IMR-90 (cell line): Measurements from ENCODE around the gene ERMN. TPM values are rescaled to one million over a fixed set of nuclear protein-coding genes. Genes with fewer than 3 reads are reported as not detected.

Experiments used
- ATAC-seq: fragments of 200-7000 bp; cut with Tn5 transposase; 2 replicates; pipeline ENCODE4 v1.9.1; 2020; ENCODE audit warnings: low read depth, mild to moderate bottlenecking, moderate library complexity
- BruUV-seq: library from RNA; stranded (reverse); fragments of 400-500 nt; replicated peaks from 2 replicates; lab custom pipeline; 2021; lab: Mats Ljungman, UMichigan
- CTCF ChIA-PET: fragments of 300-600 bp; formaldehyde crosslinking; extraction: SDS; loops from one replicate; lab custom pipeline; 2021; ENCODE audit warnings: antibody characterized with exemption; lab: Yijun Ruan, JAX
- POLR2A ChIA-PET: fragments of 300-600 bp; sonication (Branson Sonifier 250); formaldehyde crosslinking; loops from one replicate; lab custom pipeline; 2022; ENCODE audit warnings: antibody characterized with exemption; ENCODE audit not compliant: unreplicated experiment; lab: Charles Lee
- DNase-seq: peaks from one replicate; pipeline ENCODE4 v3.0.0; 2013
- H2AFZ ChIP-seq: replicated peaks from 2 replicates; pipeline ENCODE3; 2013; ENCODE audit warnings: low read length, mild to moderate bottlenecking; ENCODE audit not compliant: poor library complexity
- H2AK5ac ChIP-seq: 2 replicates; pipeline ENCODE4 v1.6.1; 2013; ENCODE audit warnings: low read depth, low read length, inconsistent platforms
- H2AK9ac ChIP-seq: replicated peaks from 2 replicates; pipeline ENCODE3; 2013; ENCODE audit warnings: mild to moderate bottlenecking, low read depth, low read length, moderate library complexity; ENCODE audit not compliant: poor library complexity
- H2BK120ac ChIP-seq: 2 replicates; pipeline ENCODE4 v1.6.1; 2013; ENCODE audit warnings: low read depth, low read length, inconsistent platforms
- H2BK15ac ChIP-seq: 3 replicates; pipeline ENCODE4 v1.6.1; 2013; ENCODE audit warnings: low read depth, low read length, inconsistent platforms
- H2BK20ac ChIP-seq: 2 replicates; pipeline ENCODE4 v1.6.1; 2013; ENCODE audit warnings: low read depth, mild to moderate bottlenecking, inconsistent platforms, low read length, moderate library complexity
- H2BK5ac ChIP-seq: 2 replicates; pipeline ENCODE4 v1.6.1; 2013; ENCODE audit warnings: mild to moderate bottlenecking, low read depth, low read length, inconsistent platforms; ENCODE audit not compliant: poor library complexity, severe bottlenecking
- H3K14ac ChIP-seq: replicated peaks from 2 replicates; pipeline ENCODE4 v1.6.1; 2013; ENCODE audit warnings: low read depth, low read length, inconsistent platforms
- H3K18ac ChIP-seq: 2 replicates; pipeline ENCODE4 v1.6.1; 2013; ENCODE audit warnings: low read depth, low read length, control low read depth
- H3K23ac ChIP-seq: 2 replicates; pipeline ENCODE4 v1.6.1; 2013; ENCODE audit warnings: low read depth, low read length, inconsistent platforms
- H3K27ac ChIP-seq: 2 replicates; pipeline ENCODE4 v1.5.1; 2013; ENCODE audit warnings: mild to moderate bottlenecking, control low read depth, low read length; ENCODE audit not compliant: insufficient read depth
- H3K27me3 ChIP-seq: 2 replicates; pipeline ENCODE4 v1.6.1; 2013; ENCODE audit warnings: low read length; ENCODE audit not compliant: control insufficient read depth, insufficient read depth
- H3K36me3 ChIP-seq: 2 replicates; pipeline ENCODE4 v1.6.1; 2013; ENCODE audit warnings: low read length, mixed read lengths; ENCODE audit not compliant: control insufficient read depth, insufficient read depth
- H3K4ac ChIP-seq: 2 replicates; pipeline ENCODE4 v1.6.1; 2013; ENCODE audit warnings: low read depth, low read length, inconsistent platforms
- H3K4me1 ChIP-seq: 2 replicates; pipeline ENCODE4 v1.6.1; 2013; ENCODE audit warnings: low read length, mixed read lengths; ENCODE audit not compliant: control insufficient read depth, insufficient read depth
- H3K4me2 ChIP-seq: 2 replicates; pipeline ENCODE4 v1.6.1; 2013; ENCODE audit warnings: low read depth, mild to moderate bottlenecking, control low read depth, low read length, moderate library complexity
- H3K4me3 ChIP-seq: 2 replicates; pipeline ENCODE4 v1.5.1; 2013; ENCODE audit warnings: low read depth, mild to moderate bottlenecking, control low read depth, low read length, moderate library complexity; ENCODE audit not compliant: insufficient read depth
- H3K56ac ChIP-seq: 2 replicates; pipeline ENCODE4 v1.6.1; 2013; ENCODE audit warnings: low read length, inconsistent platforms; ENCODE audit not compliant: insufficient read depth; ENCODE audit errors: extremely low read depth
- H3K79me1 ChIP-seq, 2 experiments: 2 replicates each; pipeline ENCODE4 v1.6.1; 2013; ENCODE audit warnings: low read length in 2 of 2, inconsistent platforms in 1 of 2, low read depth in 1 of 2
- H3K9ac ChIP-seq: 2 replicates; pipeline ENCODE4 v1.6.1; 2013; ENCODE audit warnings: low read depth, low read length, control low read depth
- H3K9me1 ChIP-seq: 2 replicates; pipeline ENCODE4 v1.6.1; 2013; ENCODE audit warnings: low read length, inconsistent platforms; ENCODE audit not compliant: insufficient read depth
- H3K9me3 ChIP-seq: 2 replicates; pipeline ENCODE4 v1.6.1; 2013; ENCODE audit warnings: low read length; ENCODE audit not compliant: control insufficient read depth, insufficient read depth
- H4K20me1 ChIP-seq: 2 replicates; pipeline ENCODE4 v1.6.1; 2013; ENCODE audit warnings: low read length, inconsistent platforms; ENCODE audit not compliant: insufficient read depth
- H4K5ac ChIP-seq: 2 replicates; pipeline ENCODE4 v1.6.1; 2013; ENCODE audit warnings: mild to moderate bottlenecking, low read depth, low read length, control low read depth
- H4K8ac ChIP-seq, 2 experiments: 2 replicates each; pipeline ENCODE4 v1.6.1; 2013; ENCODE audit warnings: low read depth in 2 of 2, low read length in 2 of 2, control low read depth in 1 of 2, inconsistent platforms in 1 of 2
- H4K91ac ChIP-seq: 2 replicates; pipeline ENCODE4 v1.6.1; 2013; ENCODE audit warnings: low read depth, low read length, inconsistent platforms; ENCODE audit not compliant: insufficient read depth
- CHD1 ChIP-seq: IDR thresholded peaks from 2 replicates; pipeline ENCODE4 v1.6.1; 2012; ENCODE audit warnings: low read depth, low read length, improper control_type of control experiment
- RAD21 ChIP-seq: IDR thresholded peaks from 2 replicates; pipeline ENCODE4 v1.6.1; 2012; ENCODE audit warnings: low read length, improper control_type of control experiment
- USF2 ChIP-seq: fragments of 150-350 bp; IDR thresholded peaks from 2 replicates; pipeline ENCODE4 v1.6.1; 2017; ENCODE audit warnings: mild to moderate bottlenecking, antibody characterized with exemption, low read length, low read depth
- WGBS, 2 experiments: methylation state at CpG; one replicate each; pipeline versions ENCODE4 v1.1.5 to v1.1.7; 2013; ENCODE audit warnings: missing lambda C conversion rate in 2 of 2; ENCODE audit not compliant: insufficient read length in 1 of 2; ENCODE audit errors: extremely low coverage in 2 of 2; 5-methylcytosine and 5-hydroxymethylcytosine counted together
- dilution Hi-C: fragments of 300-500 bp; cut with HindIII; formaldehyde crosslinking; loops from one replicate; pipeline ENCODE4 v1.14.3; 2018; ENCODE audit warnings: low sequenced_read_pairs; ENCODE audit not compliant: unreplicated experiment
- in situ Hi-C: fragments of 300-500 bp; cut with MboI; formaldehyde crosslinking; loops from 3 replicates; pipeline ENCODE4 v1.14.3; 2019; ENCODE audit warnings: low sequenced_read_pairs, inconsistent platforms, mixed read lengths
- intact Hi-C: fragments of 100-400 bp; cut with micrococcal nuclease; formaldehyde crosslinking; loops from 2 replicates; pipeline ENCODE4 v1.10.0; 2022
- polyA plus RNA-seq, 3 experiments: library from polyadenylated mRNA; depleted of rRNA; stranded (reverse); fragments of >200 nt; gene quantifications; 2 replicates each; pipeline ENCODE4 v1.2.3, GENCODE V29; 2012; ENCODE audit warnings: low replicate concordance in 1 of 3
- total RNA-seq: library from RNA; depleted of rRNA; stranded (reverse); fragments of >200 nt; gene quantifications from 2 replicates; pipeline ENCODE4 v1.2.3, GENCODE V29; 2012

The ERMN gene
- total and polyA plus RNA-seq, 2 of the 4 experiments (the other 2 are of a cell fraction) = not detected

DNA sequence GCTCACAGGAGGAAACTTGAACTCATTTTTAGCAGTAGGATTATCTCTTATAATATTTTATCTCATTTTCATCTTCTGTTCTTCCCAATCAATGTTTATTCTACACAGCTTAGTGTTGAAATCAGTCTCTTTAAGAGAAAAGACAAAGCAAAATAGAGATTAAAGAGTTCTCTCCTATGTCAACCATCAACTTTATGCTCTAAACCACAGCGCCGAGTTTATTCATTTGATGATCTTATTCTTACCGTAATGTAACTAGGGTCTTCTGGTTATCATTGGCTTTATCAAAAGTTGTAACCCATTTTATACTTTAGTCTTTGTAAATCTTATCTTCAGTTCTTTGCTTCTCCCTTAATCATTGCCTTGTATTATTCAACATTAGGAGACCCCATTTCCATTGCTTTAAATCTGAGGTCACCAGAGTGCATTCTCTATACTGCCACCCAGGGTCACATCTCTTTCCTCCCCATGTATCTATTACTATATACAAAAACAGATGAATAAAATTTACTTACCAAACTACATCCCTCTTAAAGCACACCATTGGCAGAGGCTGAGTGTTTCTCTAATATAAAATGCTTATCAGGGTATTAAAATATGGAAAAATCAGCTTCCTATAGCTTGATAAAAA lies 22.8 kb upstream of the ERMN start:
- CTCF ChIA-PET = no interaction called here
- no peaks in the 10 kb centered on the region for H3K9me1 ChIP-seq
- DNase-seq (no peak), ATAC-seq (no peak)
- TF ChIP-seq CHD1 (no peak), RAD21 (no peak), USF2 (no peak)
- intact Hi-C loops = no loop called here
- no peak overlapping the region for H3K14ac ChIP-seq
- no peaks in the 10 kb centered on the region for H3K79me1 ChIP-seq
- H3K18ac ChIP-seq = no peak overlapping the region
- no peak overlapping the region for H3K56ac ChIP-seq
- no TSS peak for BruUV-seq
- H3K4me3 ChIP-seq = no peak overlapping the region
- WGBS, 2 experiments = no CpG with 5 or more reads among the region's 3 CpGs
- H3K4me2 ChIP-seq = no peak overlapping the region
- H4K20me1 ChIP-seq = no peaks in the 10 kb centered on the region
- H3K27ac ChIP-seq = no peak overlapping the region
- no peak overlapping the region for H4K91ac ChIP-seq
- H3K36me3 ChIP-seq = no peaks in the 10 kb centered on the region
- no peak overlapping the region for H2BK120ac ChIP-seq
- H2AK9ac ChIP-seq = no peak overlapping the region
- no peaks in the 10 kb centered on the region for H3K9me3 ChIP-seq
- dilution Hi-C loops = no loop called here
- H2BK15ac ChIP-seq = no peak overlapping the region
- H3K9ac ChIP-seq = no peak overlapping the region
- no peaks in the 10 kb centered on the region for H3K27me3 ChIP-seq
- no peak overlapping the region for H4K8ac ChIP-seq
- H4K5ac ChIP-seq = no peak overlapping the region
- H2BK20ac ChIP-seq = no peak overlapping the region
- no peaks in the 10 kb centered on the region for H3K4me1 ChIP-seq
- no peak overlapping the region for H2AFZ ChIP-seq
- POLR2A ChIA-PET = no interaction called here
- H2BK5ac ChIP-seq = no peak overlapping the region
- H2AK5ac ChIP-seq = no peak overlapping the region
- H3K4ac ChIP-seq = no peak overlapping the region
- in situ Hi-C loops = loop anchor here (25.0 kb wide), 1 partner anchor 1961 kb away; no protein-coding TSS in a partner anchor
- H3K23ac ChIP-seq = no peak overlapping the region
